Activated T-cell treated with anti-CD3 and anti-CD28 coated beads for 48 hours (primary cell): ENCODE results near the gene CTSC.
"Not testable (repeated sequence)": the region's sequence is repeated elsewhere in the genome, so short reads cannot be mapped to it uniquely, and the experiment has no call there.

ENCODE experiments used
- DNase-seq: peaks from one replicate; pipeline ENCODE4 v3.0.0-alpha.2; 2020; ENCODE audit warnings: low read depth

Gene CTSC

DNA sequence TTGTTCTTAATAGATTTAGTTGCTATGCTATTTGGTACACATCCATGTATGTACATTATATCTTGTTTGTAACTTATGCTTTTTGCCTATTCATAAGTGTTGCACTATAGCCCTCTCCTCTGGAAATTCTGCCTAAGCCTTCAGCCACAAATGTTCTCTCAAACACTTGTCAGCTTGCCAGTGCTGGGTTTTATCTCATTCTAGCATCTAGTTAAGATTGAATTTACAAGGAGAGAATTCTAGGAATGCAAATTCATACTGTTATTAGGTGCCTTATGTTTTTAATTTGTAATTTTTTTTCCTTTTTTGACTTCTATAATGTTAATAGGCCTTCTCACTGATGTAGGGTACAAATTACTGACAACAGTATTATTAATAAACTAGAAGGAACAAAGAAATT lies 14.6 kb upstream of the CTSC start:
- no peak for DNase-seq

DNA sequence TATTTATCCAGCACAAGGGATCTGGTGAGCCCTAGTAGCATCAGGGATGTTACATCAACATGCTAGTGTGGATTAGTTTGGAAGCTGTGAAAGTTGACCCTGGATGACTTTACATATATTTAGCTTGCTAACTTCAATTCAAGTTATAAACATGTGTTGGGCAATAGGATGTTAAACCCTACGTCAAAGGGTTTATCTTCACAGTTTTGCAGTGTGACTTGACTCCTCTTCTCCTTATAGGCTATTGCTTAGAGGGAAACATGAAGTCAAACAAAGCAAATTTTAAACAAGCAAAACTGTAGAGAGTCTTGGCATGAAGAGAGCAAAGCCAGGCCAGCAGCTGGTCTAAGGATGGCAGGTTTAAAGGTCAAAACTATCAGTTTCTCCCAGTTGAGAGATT lies 11.3 kb upstream of the CTSC start:
- DNase-seq, result no peak

DNA sequence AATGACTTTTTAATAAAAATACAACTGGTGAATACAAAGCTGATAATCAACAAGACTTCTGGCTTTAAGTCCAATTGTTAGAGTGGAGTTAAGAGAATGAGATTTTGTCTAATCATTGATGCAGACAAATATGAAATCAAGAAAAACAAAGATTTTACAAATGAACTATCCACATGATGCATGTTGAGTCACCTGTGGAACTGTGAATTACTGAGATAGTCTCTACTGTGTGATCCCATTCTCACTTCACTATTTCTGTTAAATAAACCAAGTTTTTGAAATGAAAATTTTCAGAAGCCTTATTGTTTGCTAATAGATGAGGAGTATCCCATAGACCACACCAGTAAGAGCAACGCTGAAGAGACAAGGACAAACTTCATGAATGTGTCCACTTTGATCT lies 8.4 kb upstream of the CTSC start:
- no peak for DNase-seq

DNA sequence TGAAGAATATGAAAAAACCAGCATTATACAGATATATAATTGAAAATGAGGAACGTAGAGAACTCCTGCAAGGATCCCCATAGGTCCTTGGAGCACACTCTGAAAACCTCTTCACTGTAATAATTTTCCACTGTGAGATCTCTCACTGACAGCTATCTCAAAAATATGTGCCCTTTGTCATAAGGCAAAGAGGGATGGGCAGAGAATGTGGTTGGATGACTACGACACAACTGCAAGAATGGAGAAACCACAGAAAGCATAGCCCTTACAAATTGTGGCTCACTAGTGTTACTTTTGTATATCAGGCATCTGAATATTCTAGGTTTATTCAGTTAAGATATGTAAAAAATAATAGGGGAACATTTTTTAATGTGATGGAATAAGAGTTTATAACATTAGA lies 7.9 kb upstream of the CTSC start:
- DNase-seq, result no peak

DNA sequence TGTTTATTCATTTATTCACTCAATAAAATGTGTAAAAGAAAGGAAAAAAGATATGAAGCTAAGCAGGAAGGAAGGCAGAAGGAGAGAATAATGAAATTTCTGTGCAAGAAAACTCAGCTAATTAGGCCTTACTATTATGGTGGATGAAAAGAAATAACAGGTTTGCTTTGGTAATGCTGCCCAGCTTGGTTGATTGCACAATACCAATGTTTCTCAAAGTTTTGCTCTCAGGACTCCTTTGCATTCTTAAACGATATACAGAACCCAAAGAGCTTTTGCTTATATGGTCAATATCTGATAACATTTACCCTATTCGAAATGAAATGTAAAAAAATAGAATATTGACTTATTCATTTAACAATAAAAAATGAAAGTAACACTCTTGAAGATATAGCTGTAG lies 7.3 kb upstream of the CTSC start:
- no peak for DNase-seq

DNA sequence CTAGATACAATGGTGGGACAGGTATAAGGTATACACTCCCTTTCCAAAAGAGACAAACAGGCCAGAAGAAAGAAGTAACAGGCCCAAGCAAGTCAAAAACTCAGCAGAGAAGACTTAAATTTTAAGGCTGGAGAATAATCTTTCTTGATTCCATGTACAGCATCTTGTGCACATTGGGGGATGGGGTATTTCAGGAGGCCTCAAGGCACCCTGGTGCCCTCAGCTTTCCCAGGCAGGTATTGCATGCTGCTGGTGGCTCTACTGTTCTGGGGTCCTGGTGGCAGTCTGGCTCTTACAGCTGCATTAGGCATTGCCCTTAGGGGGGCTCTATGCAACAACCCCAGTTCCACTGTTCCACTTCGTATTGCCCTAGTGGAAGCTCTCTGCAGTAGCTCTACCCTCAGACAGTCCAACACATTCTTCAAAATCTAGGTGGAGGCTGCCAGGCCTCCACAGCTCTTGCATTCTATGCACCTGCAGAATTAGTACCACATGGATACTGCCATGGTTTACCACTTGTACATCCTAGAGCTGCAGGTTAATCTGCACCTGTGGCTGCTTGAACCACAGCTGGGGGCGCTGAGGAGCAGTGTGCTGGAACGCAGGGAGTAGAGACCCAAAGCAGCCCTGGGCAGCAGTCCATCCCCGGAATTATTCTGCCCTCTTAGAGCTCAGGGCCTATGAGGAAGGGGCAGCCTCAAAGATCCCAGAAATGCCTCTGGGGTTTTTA lies 4.2 kb upstream of the CTSC start:
- DNase-seq, result no peak

DNA sequence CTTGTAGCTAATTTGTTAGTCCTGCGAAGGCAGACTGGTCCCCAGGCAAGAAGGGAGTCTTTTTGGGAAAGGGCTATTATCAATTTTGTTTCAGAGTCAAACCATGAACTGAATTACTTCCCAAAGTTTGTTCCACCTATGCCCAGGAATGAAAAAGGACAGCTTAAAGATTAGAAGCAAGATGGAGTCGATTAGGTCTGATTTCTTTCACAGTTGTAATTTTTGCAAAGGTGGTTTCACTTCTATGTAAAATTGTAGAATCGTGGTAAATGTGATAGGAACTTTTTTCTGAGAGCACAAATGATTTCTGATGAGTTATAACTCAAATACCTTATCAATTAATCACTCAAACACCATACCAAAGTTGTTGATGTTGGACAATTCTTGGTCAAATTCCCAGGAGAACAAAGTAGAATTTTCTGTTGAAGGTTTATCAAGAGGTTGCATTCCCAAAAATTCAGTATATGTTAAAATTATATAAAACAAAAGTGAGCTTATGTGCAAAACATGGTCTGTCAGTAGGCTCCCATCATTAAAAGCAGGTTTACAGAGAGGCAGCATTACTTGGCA lies 2.9 kb upstream of the CTSC start:
- DNase-seq, result no peak

DNA sequence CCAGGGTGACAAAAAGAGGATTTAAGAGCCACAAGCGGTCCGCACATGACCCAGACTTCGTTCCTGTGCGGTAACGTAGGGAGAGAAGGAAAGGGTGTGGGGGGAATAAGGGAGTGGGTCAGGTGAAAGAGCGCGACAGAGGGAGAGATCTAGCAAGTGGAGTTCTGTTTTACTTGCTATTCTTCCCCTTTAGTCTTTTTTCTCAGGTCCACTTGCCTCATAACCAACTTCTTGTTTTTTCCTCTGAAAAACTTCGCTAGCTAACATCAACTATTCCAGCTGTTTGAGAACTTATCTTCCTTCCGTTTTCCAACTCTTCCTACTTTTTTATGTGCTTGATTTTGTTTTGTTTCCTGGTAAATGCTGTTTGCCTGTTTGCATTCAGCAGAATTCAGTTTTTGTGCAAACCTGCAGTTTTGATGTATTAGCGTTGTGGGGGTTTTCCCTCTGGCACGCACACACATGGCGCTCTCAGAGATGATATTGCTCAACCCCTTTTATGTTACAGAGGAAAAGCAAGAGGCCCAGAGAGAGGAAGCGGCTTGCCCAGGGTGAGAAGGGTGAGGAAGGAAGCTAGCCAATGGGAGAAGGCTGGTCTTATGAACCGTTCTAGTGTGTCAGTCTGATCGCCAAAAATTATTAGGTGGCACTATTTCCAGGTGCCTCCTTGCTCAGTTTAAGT lies 592 bp upstream of the CTSC start:
- DNase-seq, result peak; percentile 37

DNA sequence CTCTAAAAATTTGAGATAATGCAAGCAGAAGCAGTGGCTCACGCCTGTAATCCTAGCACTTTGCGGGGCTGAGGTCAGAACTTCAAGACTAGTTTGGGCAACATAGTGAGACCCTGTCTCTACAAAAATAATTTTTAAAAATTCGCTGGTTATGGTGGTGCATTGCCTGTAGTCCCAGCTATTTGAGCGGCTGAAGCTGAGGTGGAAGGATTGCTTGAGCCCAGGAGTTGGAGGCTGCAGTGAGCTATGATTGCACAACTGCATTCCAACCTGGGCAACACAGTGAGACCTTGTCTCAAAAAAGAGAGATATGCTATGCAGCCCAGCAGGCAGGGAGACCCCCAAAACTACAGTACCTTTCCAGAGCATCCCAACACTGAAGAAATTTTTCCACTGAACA lies 2.3 kb downstream of the CTSC start:
- DNase-seq, result no peak

DNA sequence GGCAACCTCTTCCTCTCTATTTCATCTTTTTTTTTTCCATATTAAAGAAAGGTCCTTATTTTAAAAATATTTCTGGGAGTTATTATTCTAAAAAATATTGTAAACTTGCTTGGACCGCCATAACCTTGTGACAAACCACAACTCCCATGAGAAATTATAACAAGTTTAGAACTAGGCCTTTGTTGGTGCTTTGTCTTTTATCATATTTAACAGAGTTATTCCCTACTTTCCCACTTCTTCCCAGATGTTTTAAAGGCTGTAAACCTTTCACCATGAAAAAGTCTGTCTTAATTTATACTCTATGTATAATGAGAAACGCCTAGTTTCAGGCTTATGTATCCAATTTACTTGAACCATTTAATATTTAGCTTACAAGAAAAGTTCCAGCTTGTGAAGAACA lies 3.7 kb downstream of the CTSC start:
- no peak for DNase-seq

DNA sequence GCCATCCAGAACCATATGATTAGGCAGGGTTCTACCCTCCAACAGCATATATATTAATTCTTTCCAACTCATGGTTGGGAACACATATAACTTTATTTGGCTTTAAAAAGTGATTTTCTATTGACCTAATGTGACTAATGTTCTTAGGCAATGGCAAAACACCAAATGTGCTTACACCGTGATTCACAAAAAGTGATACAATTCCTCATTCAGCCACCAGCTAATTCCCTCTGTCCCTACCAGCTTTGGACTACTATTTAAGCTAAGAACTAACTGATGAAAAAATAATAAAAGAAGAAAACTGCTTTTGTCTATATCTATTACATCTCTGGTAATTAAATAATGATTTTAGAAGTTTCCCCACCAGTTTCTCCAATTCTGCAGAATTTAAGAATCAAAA lies 4.7 kb downstream of the CTSC start:
- DNase-seq, result no peak

DNA sequence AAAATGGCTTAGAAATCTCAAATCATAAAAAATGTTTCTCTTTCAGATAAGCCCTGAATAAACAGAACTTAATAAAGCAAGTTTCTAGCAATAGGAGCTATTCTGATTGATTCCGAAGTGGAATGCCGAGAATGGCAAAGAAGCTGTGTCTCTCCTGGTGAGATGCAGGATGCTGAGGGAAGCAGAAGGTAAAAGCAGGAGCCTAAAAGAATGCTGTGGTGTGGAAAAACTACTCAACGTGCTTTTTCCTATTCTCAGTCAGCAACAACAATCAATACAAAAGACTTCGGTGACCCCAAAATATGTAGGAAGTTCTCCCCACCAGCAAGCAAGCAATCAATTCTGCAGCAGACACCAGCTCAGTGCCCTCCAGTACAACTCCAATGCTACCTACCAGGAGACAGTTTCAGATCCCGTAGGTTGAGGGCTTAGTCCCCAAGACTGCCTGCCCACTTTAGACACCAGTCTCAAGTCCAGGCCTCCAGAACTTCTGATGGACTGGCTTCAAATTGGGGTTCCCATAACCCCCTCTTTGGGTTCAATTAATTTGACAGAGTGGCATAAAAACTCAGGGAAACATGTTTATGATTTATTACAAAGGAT lies 6.6 kb downstream of the CTSC start:
- DNase-seq, result no peak

DNA sequence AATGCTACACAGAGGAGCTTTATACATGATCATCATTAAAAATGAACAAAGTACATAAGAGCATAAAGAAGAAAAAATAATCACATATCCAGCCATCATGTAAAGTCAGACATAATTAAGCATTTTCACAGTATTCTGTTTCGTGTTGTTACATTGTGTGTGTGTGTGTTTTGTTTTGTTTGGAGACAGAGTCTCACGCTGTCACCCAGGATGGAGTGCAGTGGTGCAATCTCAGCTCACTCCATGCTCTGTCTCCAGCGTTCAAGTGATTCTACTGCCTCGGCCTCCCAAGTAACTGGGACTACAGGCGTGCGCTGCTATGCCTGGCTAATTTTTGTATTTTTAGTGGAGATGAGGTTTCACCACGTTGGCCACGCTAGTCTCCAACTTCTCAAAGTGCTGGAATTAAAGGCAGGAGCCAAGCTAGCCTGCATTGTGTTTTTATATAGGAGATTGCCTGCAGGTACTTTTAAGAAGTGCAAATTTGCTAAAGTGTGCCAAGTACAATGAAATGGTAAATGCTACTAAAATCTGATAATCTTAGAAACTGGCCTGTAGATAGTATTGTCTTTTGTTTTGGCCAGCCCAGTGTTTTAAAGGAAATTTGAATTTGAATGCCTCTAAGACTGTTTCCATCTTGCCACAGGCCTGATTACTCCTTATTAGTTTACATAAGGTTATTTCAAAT lies 7.8 kb downstream of the CTSC start:
- no peak for DNase-seq

DNA sequence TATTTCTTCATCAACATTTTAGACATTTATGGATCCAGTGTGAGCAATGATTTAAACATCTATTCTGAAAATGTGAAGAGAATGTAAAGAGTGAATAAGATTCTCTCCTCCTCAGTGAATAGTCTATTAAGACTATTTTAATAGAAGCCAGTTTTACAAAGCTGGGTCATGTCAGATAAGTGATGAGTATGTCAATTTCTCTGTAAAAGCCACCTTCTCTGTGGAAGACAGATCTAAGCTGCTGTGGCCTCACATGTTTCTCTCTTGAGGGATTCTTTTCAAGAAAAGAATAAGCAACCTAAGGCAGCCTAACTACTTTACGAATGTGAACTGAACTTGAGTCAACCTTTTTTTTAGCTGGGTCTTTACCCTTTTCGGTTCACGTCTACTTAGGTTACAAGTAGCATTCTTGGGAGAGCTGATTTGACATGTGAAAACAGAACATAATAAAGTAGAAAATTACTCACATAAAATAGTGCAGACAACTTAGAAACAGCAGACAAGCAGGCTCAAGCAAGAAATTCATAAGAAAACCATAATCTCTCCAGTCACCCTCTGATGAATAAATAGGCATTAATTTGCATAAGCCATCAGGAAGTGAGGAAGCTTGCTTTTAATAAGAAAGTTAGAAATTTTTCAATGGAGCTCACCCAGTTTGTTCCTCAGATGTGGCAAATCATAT lies 9.9 kb downstream of the CTSC start:
- DNase-seq, result no peak

DNA sequence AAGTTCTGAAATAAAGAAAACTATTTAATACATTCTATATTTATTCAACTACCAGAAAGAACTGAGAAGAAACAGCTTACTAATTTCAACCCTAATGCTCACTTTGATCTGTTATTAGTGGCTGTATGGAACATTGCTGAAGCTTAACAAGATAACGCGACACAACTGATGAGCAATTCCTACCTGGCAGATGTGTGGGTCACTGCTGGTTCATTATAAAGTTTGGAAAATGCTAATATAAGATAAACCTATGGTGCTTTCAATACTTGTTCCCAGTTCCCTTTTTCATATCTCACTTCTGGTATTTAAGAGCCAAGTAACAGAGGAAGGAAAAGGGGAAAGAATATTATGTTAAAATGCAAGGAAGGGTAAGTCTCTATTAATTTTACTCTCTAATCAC lies 10.5 kb downstream of the CTSC start:
- no peak for DNase-seq

DNA sequence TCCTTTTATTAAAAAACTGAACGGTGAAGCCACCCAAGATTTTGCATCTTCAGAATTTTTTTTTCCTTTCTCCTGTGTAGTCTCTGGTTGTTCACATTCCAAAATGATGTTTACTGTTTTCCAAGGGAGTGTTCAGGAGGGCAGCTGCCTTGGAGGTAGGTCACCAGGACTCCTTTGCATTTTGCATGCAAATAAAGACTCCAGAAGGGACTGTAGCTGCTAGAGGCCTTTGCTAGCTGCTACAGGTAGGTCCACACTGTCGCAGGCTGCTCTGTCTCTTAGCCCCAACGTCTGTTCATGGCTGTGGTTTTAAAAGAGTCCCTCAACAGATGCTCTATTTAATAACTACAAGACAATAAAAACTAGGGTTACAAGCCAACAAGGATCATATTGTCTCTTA lies 11.4 kb downstream of the CTSC start:
- no peak for DNase-seq

DNA sequence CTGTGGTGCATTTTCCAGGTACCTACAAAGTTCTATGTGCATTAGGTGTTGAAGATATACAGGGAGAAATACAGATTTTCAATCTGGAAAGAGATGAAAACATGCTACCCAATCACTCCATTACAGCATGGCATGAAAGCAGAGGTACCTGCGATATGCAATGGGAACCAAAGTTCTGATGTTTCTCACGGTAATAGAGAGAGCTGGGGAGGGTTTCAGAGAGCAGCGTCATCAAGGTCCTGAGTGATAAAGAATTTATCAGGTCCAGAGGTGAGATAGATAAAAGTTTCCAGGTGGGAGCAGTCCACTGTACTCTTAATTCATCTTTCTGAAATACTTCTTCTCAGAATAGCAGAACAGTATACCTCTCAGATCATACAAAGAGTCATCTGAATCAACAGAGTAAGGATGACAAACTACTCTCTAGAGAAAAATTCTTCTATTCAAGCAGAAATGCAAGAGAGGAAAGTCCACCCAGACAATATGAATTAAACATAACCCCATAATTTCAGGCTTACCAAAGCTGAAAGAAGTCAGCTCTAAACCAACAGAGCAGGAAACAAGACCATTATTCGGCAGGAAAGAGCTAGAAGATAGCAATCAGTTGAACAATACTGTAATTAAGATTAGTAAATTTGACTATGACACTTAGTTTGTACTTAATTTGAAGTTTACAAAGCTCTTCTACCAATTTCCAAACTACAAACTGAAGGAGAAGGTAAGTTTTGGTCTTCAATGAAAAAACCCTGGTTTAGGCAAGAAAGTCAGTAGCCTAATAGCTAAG lies 12.8 kb downstream of the CTSC start:
- DNase-seq, result no peak

DNA sequence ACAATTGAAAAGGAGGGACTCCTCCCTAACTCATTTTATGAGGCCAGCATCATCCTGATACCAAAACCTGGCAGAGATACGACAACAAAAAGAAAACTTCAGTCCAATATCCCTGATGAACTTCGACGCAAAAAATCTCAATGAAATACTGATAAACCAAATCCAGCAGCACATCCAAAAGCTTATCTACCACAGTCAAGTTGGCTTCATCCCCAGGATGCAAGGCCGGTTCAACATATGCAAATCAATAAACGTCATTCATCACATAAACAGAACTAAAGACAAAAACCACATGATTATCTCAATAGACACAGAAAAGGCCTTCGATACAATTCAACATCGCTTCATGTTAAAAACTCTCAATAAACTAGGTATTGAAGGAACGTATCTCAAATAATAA lies 14.7 kb downstream of the CTSC start:
- not testable (repeated sequence) for DNase-seq

DNA sequence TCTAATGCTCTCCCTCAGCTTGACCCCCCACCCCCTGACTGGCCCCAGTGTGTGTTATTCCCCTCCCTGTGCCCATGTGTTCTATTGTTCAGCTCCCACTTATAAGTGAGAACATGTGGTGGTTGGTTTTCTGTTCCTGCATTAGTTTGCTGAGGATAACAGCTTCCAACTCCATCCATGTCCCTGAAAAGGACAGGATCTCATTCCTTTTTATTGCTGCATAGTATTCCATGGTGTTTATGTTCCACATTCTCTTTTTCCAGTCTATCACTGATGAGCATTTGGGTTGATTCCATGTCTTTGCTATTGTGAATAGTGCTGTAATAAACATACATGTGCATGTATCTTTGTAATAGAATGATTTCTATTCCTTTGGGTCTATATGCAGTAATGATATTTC lies 16.1 kb downstream of the CTSC start:
- not testable (repeated sequence) for DNase-seq

DNA sequence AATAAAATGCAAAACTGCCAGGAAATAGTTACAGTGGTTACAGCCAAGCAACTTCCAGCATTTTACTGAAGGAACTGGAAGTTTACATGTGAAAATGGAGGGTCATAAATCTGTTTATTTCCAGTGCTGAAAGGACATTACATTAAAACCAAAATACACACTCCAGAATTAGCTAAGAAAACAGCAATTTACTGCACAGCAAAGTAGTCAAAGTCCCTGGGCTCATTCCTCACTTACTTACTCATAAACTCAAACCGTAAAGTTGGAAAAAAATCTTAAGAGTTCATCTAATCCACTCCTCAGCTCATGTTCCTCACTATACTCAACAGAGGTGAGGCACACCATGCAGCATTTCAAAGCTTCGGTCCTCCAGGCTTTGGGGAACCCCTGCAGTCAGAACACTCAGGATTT lies 17.4 kb downstream of the CTSC start:
- no peak for DNase-seq

DNA sequence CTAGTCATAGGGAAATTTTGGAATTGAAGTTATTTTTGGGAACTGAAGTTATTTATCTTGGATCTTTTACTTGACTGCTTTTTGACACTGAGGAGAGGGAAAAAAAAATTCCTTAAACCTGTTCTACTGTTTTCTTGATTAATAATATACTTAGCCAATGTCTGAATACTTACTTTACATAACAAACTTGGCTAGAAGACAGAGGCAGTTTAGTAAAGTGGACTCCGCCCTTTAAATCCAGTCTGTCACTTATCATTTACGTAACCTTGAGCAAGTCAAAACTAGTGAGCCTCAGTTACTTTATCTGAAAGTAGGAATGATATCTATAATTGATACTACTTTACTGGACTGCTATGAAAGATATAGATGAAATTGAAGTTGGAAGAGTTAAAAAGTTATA lies 19.5 kb downstream of the CTSC start:
- DNase-seq, result no peak
